Urinary bladder (tissue), 4 donors: ENCODE results near the gene PCCA. TPM values are rescaled to one million over a fixed set of nuclear protein-coding genes. Genes with fewer than 3 reads are reported as not detected.
"Not testable (repeated sequence)": the region's sequence is repeated elsewhere in the genome, so short reads cannot be mapped to it uniquely, and the experiment has no call there.

Experiments used
- DNase-seq: peaks from one replicate; pipeline ENCODE4 v3.0.0-alpha.2; 2015; ENCODE audit errors: extremely low spot score
- H3K27ac ChIP-seq: one replicate; pipeline ENCODE4 v1.5.1; 2013; ENCODE audit warnings: low read depth, mild to moderate bottlenecking, moderate library complexity
- H3K36me3 ChIP-seq: one replicate; pipeline ENCODE4 v1.6.1; 2013; ENCODE audit warnings: mild to moderate bottlenecking, moderate library complexity; ENCODE audit not compliant: insufficient read depth
- H3K4me1 ChIP-seq: one replicate; pipeline ENCODE4 v1.6.1; 2013; ENCODE audit warnings: mild to moderate bottlenecking, moderate library complexity; ENCODE audit not compliant: insufficient read depth
- H3K4me3 ChIP-seq: one replicate; pipeline ENCODE4 v1.5.1; 2013; ENCODE audit warnings: low read depth, low read length
- WGBS: extraction: QIAGEN DNeasy Blood & Tissue Kit; methylation state at CpG from one replicate; pipeline ENCODE4 v1.1.7; 2013; 5-methylcytosine and 5-hydroxymethylcytosine counted together
- polyA plus RNA-seq: library from polyadenylated mRNA; stranded (reverse); fragments of 200-250 nt; gene quantifications from one replicate; pipeline ENCODE4 v1.2.3, GENCODE V29; 2013
- total RNA-seq: library from RNA; depleted of rRNA; stranded (reverse); fragments of >200 nt; gene quantifications from one replicate; pipeline ENCODE4 v1.2.3, GENCODE V29; 2014
- donor health status: healthy with polysubstance abuse.
- donor health status: healthy.

PCCA gene
- total and polyA plus RNA-seq, 2 donors = 24.7 to 122 TPM

- no peaks in the 10 kb centered on the region for H3K36me3 ChIP-seq
- DNase-seq = no peak
- H3K4me1 ChIP-seq = no peaks in the 10 kb centered on the region
- 68% methylated on average over 1 of the region's 1 CpG for WGBS
- H3K4me3 ChIP-seq = no peak overlapping the region
- no peak overlapping the region for H3K27ac ChIP-seq
Observed at GRCh38 chr13:100163375-100163774, 74.5 kb downstream of the PCCA start.

GRCh38 chr13:100173203-100173602 is 84.3 kb downstream of the PCCA start:
- Histone ChIP-seq H3K4me1 (no peaks in the 10 kb centered on the region), H3K27ac (no peak overlapping the region), H3K4me3 (no peak overlapping the region), H3K36me3 (no peaks in the 10 kb centered on the region)
- DNase-seq = no peak
- WGBS = 91% methylated on average over 5 of the region's 5 CpGs

GRCh38 chr13:100174455-100174854 is 85.6 kb downstream of the PCCA start:
- not testable (repeated sequence) for H3K4me3 ChIP-seq, H3K36me3 ChIP-seq, H3K4me1 ChIP-seq, H3K27ac ChIP-seq, DNase-seq
- 99% methylated on average over 4 of the region's 4 CpGs for WGBS

GRCh38 chr13:100175078-100175802 is 86.3 kb downstream of the PCCA start:
- WGBS = 90% methylated on average over 2 of the region's 2 CpGs

GRCh38 chr13:100175803-100176182 is 86.9 kb downstream of the PCCA start:
- no peak overlapping the region for H3K4me3 ChIP-seq
- H3K4me1 ChIP-seq = no peaks in the 10 kb centered on the region
- H3K36me3 ChIP-seq = no peaks in the 10 kb centered on the region
- WGBS = 88% methylated on average over 5 of the region's 5 CpGs
- no peak overlapping the region for H3K27ac ChIP-seq
- no peak for DNase-seq

More at GRCh38 chr13:100175078-100175802, 86.3 kb downstream of the PCCA start:
- no peaks in the 10 kb centered on the region for H3K4me1 ChIP-seq
- no peak for DNase-seq
- H3K4me3 ChIP-seq = no peak overlapping the region
- no peak overlapping the region for H3K27ac ChIP-seq
- H3K36me3 ChIP-seq = no peaks in the 10 kb centered on the region

GRCh38 chr13:100176801-100177400 is 88.0 kb downstream of the PCCA start:
- WGBS = 70% methylated on average over 2 of the region's 2 CpGs
- no peaks in the 10 kb centered on the region for H3K4me1 ChIP-seq

GRCh38 chr13:100178309-100178708 is 89.4 kb downstream of the PCCA start:
- WGBS = 98% methylated on average over 2 of the region's 2 CpGs
- DNase-seq = no peak
- no peaks in the 10 kb centered on the region for H3K4me1 ChIP-seq
- H3K4me3 ChIP-seq = no peak overlapping the region
- H3K27ac ChIP-seq = no peak overlapping the region
- H3K36me3 ChIP-seq = no peaks in the 10 kb centered on the region

More at GRCh38 chr13:100176801-100177400, 88.0 kb downstream of the PCCA start:
- no peak for DNase-seq
- H3K27ac ChIP-seq = no peak overlapping the region
- H3K36me3 ChIP-seq = no peaks in the 10 kb centered on the region
- H3K4me3 ChIP-seq = no peak overlapping the region

- WGBS = 93% methylated on average over 3 of the region's 3 CpGs
- Histone ChIP-seq H3K4me1 (no peaks in the 10 kb centered on the region), H3K36me3 (no peaks in the 10 kb centered on the region)
Observed at GRCh38 chr13:100179276-100179675, 90.4 kb downstream of the PCCA start.

GRCh38 chr13:100182900-100183490 is 94.1 kb downstream of the PCCA start:
- no peaks in the 10 kb centered on the region for H3K4me1 ChIP-seq
- 71% methylated on average over 4 of the region's 4 CpGs for WGBS
- H3K27ac ChIP-seq = no peak overlapping the region
- H3K4me3 ChIP-seq = no peak overlapping the region
- DNase-seq = no peak
- no peaks in the 10 kb centered on the region for H3K36me3 ChIP-seq

More at GRCh38 chr13:100179276-100179675, 90.4 kb downstream of the PCCA start:
- Histone ChIP-seq H3K27ac (no peak overlapping the region), H3K4me3 (no peak overlapping the region)
- DNase-seq = no peak

GRCh38 chr13:100184095-100184494 is 95.2 kb downstream of the PCCA start:
- no peaks in the 10 kb centered on the region for H3K4me1 ChIP-seq
- H3K27ac ChIP-seq = no peak overlapping the region
- H3K4me3 ChIP-seq = no peak overlapping the region
- 96% methylated on average over 3 of the region's 3 CpGs for WGBS
- no peak for DNase-seq
- H3K36me3 ChIP-seq = no peaks in the 10 kb centered on the region

- DNase-seq = no peak
- Histone ChIP-seq H3K4me1 (no peaks in the 10 kb centered on the region), H3K4me3 (no peak overlapping the region), H3K36me3 (no peaks in the 10 kb centered on the region), H3K27ac (no peak overlapping the region)
- 35% methylated on average over 1 of the region's 1 CpG for WGBS
Observed at GRCh38 chr13:100195568-100195967, 106.7 kb downstream of the PCCA start.

GRCh38 chr13:100196375-100196774 is 107.5 kb downstream of the PCCA start:
- WGBS = 83% methylated on average over 3 of the region's 3 CpGs
- DNase-seq = no peak

GRCh38 chr13:100197116-100197515 is 108.2 kb downstream of the PCCA start:
- Histone ChIP-seq H3K36me3 (no peaks in the 10 kb centered on the region), H3K27ac (no peak overlapping the region), H3K4me3 (no peak overlapping the region), H3K4me1 (no peaks in the 10 kb centered on the region)
- DNase-seq = no peak
- WGBS = 93% methylated on average over 1 of the region's 1 CpG

More at GRCh38 chr13:100196375-100196774, 107.5 kb downstream of the PCCA start:
- Histone ChIP-seq H3K27ac (no peak overlapping the region), H3K4me3 (no peak overlapping the region), H3K36me3 (no peaks in the 10 kb centered on the region), H3K4me1 (no peaks in the 10 kb centered on the region)
